HL-60 (cell line): ENCODE measurements around the gene RAB11FIP3.

Experiments
- GABPA ChIP-seq: IDR thresholded peaks from 2 replicates; pipeline ENCODE4 v1.6.1; 2012; ENCODE audit warnings: low read depth
- TF ChIP-seq, protein P1 (sequence below): IDR thresholded peaks from one replicate; pipeline ENCODE4 v1.5.1; 2011; ENCODE audit warnings: low read length, control low read depth, inconsistent platforms; ENCODE audit not compliant: insufficient read depth

DNA sequence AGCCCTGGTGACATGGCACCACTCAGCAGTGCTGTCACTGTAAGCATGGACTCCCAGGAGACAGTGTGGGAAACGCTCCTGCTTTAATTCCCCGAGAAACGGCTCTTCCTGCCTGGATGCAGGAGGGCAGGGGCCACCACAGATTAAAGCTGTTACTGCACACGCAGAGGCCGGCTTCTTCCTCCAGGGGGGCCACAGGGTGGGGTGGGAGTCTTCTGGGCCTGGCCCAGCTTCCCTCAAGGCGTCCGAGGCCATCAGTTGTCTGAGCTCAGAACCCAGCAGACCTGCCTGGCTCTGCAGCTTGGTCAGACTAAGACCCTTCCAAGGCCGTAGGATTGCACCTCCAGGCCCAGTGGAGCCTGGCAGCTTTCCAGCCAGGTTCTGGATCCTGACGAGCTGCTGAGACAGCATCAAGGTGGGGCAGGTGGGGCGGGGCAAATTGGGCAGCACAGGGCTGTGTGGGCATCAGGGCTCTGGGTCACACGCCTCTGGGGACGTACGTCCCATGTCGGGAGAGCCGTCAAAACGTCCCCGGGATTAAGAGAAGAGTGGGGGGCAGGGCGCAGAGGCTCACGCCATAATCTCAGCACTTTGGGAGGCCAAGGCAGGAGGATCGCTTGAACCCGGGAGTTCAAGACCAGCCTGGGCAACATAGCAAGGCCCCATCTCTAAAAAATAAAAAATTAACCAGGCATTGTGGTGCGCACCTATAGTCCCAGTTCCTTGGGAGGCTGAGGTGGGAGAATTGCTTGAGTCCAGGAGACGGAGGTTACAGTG is 97.1 kb downstream of the RAB11FIP3 start:
- TF ChIP-seq, protein P1, sequence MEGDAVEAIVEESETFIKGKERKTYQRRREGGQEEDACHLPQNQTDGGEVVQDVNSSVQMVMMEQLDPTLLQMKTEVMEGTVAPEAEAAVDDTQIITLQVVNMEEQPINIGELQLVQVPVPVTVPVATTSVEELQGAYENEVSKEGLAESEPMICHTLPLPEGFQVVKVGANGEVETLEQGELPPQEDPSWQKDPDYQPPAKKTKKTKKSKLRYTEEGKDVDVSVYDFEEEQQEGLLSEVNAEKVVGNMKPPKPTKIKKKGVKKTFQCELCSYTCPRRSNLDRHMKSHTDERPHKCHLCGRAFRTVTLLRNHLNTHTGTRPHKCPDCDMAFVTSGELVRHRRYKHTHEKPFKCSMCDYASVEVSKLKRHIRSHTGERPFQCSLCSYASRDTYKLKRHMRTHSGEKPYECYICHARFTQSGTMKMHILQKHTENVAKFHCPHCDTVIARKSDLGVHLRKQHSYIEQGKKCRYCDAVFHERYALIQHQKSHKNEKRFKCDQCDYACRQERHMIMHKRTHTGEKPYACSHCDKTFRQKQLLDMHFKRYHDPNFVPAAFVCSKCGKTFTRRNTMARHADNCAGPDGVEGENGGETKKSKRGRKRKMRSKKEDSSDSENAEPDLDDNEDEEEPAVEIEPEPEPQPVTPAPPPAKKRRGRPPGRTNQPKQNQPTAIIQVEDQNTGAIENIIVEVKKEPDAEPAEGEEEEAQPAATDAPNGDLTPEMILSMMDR: no peak
- TF ChIP-seq GABPA: no peak
